Activated naive CD8-positive, alpha-beta T cell treated with anti-CD3 and anti-CD28 coated beads, Interleukin-2, amount 50 U/mL, for 24 hours (primary cell): ENCODE measurements around the gene COL19A1.
"Not testable (repeated sequence)": the region's sequence is repeated elsewhere in the genome, so short reads cannot be mapped to it uniquely, and the experiment has no call there.

Experiments used
- ATAC-seq: fragments of 150-1000 bp; cut with Tn5 transposase; one replicate; pipeline ENCODE4 v1.10.0; 2021
- DNase-seq: peaks from one replicate; pipeline ENCODE4 v3.0.0; 2021
- H3K27ac Mint-ChIP-seq: one replicate; pipeline ENCODE4 v1.8.0; 2021; ENCODE audit warnings: mild to moderate bottlenecking, mixed read lengths
- H3K27me3 Mint-ChIP-seq: one replicate; pipeline ENCODE4 v1.8.0; 2021; ENCODE audit warnings: mixed read lengths
- H3K36me3 Mint-ChIP-seq: one replicate; pipeline ENCODE4 v1.8.0; 2021; ENCODE audit warnings: low read depth, mixed read lengths
- H3K4me1 Mint-ChIP-seq: one replicate; pipeline ENCODE4 v1.8.0; 2021; ENCODE audit warnings: mixed read lengths
- H3K4me3 Mint-ChIP-seq: one replicate; pipeline ENCODE4 v1.8.0; 2021; ENCODE audit warnings: mild to moderate bottlenecking, moderate library complexity, mixed read lengths
- H3K9me3 Mint-ChIP-seq: one replicate; pipeline ENCODE4 v1.8.0; 2021; ENCODE audit warnings: mixed read lengths

The COL19A1 gene

GRCh38 chr6:69866351-69866769 is at the start of gene COL19A1:
COL19A1 (plus strand) TSS chr6:69866556; CDS start chr6:69879568, 13,012 bp downstream.
- H3K36me3 Mint-ChIP-seq, result peaks cover 4% of the 10 kb centered on the region
- H3K27ac Mint-ChIP-seq, result peak within 1 kb of the TSS; percentile 88
- ATAC-seq (peak; percentile 33), DNase-seq (peak; percentile 41)
- no peaks in the 10 kb centered on the region for H3K9me3 Mint-ChIP-seq
- H3K4me3 Mint-ChIP-seq, result peak within 1 kb of the TSS; percentile 86
- H3K27me3 Mint-ChIP-seq, result peaks cover 36% of the 10 kb centered on the region
- H3K4me1 Mint-ChIP-seq, result peaks cover 34% of the 10 kb centered on the region

GRCh38 chr6:69816569-69816968 is 49.8 kb upstream of the COL19A1 start:
- DNase-seq (no peak), ATAC-seq (peak; percentile 25)
- Mint-ChIP-seq H3K27ac (peak overlapping the region; percentile 84), H3K27me3 (no peaks in the 10 kb centered on the region), H3K9me3 (no peaks in the 10 kb centered on the region), H3K4me1 (peaks cover 50% of the 10 kb centered on the region), H3K36me3 (no peaks in the 10 kb centered on the region), H3K4me3 (peak overlapping the region; percentile 72)

GRCh38 chr6:69817358-69817757 is 49.0 kb upstream of the COL19A1 start:
- no peak overlapping the region for H3K27ac Mint-ChIP-seq
- no peak overlapping the region for H3K4me3 Mint-ChIP-seq
- DNase-seq, result no peak
- no peaks in the 10 kb centered on the region for H3K9me3 Mint-ChIP-seq
- H3K36me3 Mint-ChIP-seq, result no peaks in the 10 kb centered on the region
- ATAC-seq, result no peak
- H3K4me1 Mint-ChIP-seq, result peaks cover 43% of the 10 kb centered on the region
- no peaks in the 10 kb centered on the region for H3K27me3 Mint-ChIP-seq

- Mint-ChIP-seq H3K27me3 (no peaks in the 10 kb centered on the region), H3K27ac (no peak overlapping the region), H3K4me1 (peaks cover 33% of the 10 kb centered on the region), H3K36me3 (no peaks in the 10 kb centered on the region), H3K9me3 (no peaks in the 10 kb centered on the region), H3K4me3 (no peak overlapping the region)
- DNase-seq (no peak), ATAC-seq (no peak)
Observed at GRCh38 chr6:69818223-69818930, 48.0 kb upstream of the COL19A1 start.

- ATAC-seq (no peak), DNase-seq (no peak)
- Mint-ChIP-seq H3K36me3 (no peaks in the 10 kb centered on the region), H3K27me3 (no peaks in the 10 kb centered on the region), H3K4me3 (no peak overlapping the region), H3K4me1 (peaks cover 27% of the 10 kb centered on the region), H3K9me3 (no peaks in the 10 kb centered on the region), H3K27ac (no peak overlapping the region)
Observed at GRCh38 chr6:69819138-69819537, 47.2 kb upstream of the COL19A1 start.

GRCh38 chr6:69820018-69820417 is 46.3 kb upstream of the COL19A1 start:
- Mint-ChIP-seq H3K27ac (no peak overlapping the region), H3K36me3 (no peaks in the 10 kb centered on the region), H3K4me1 (peaks cover 19% of the 10 kb centered on the region), H3K9me3 (no peaks in the 10 kb centered on the region), H3K4me3 (no peak overlapping the region), H3K27me3 (no peaks in the 10 kb centered on the region)
- DNase-seq (no peak), ATAC-seq (no peak)

GRCh38 chr6:69820438-69820837 is 45.9 kb upstream of the COL19A1 start:
- Mint-ChIP-seq H3K4me1 (peaks cover 15% of the 10 kb centered on the region), H3K27me3 (no peaks in the 10 kb centered on the region), H3K9me3 (no peaks in the 10 kb centered on the region), H3K27ac (no peak overlapping the region), H3K36me3 (no peaks in the 10 kb centered on the region), H3K4me3 (no peak overlapping the region)
- no peak for ATAC-seq
- DNase-seq, result no peak

GRCh38 chr6:69824355-69824754 is 42.0 kb upstream of the COL19A1 start:
- not testable (repeated sequence) for H3K27me3 Mint-ChIP-seq, ATAC-seq, H3K4me1 Mint-ChIP-seq, DNase-seq, H3K27ac Mint-ChIP-seq, H3K9me3 Mint-ChIP-seq, H3K36me3 Mint-ChIP-seq, H3K4me3 Mint-ChIP-seq

GRCh38 chr6:69825904-69826303 is 40.5 kb upstream of the COL19A1 start:
- Mint-ChIP-seq H3K9me3 (no peaks in the 10 kb centered on the region), H3K27ac (no peak overlapping the region), H3K4me3 (no peak overlapping the region), H3K4me1 (no peaks in the 10 kb centered on the region), H3K36me3 (no peaks in the 10 kb centered on the region), H3K27me3 (no peaks in the 10 kb centered on the region)
- ATAC-seq, result no peak
- DNase-seq, result no peak

- ATAC-seq (no peak), DNase-seq (no peak)
- no peaks in the 10 kb centered on the region for H3K27me3 Mint-ChIP-seq
- H3K4me1 Mint-ChIP-seq, result no peaks in the 10 kb centered on the region
- H3K4me3 Mint-ChIP-seq, result no peak overlapping the region
- H3K9me3 Mint-ChIP-seq, result no peaks in the 10 kb centered on the region
- H3K27ac Mint-ChIP-seq, result no peak overlapping the region
- H3K36me3 Mint-ChIP-seq, result no peaks in the 10 kb centered on the region
Observed at GRCh38 chr6:69827276-69827893, 39.0 kb upstream of the COL19A1 start.

- Mint-ChIP-seq H3K27ac (no peak overlapping the region), H3K36me3 (no peaks in the 10 kb centered on the region)
- no peak for DNase-seq
Observed at GRCh38 chr6:69832558-69832957, 33.8 kb upstream of the COL19A1 start.

GRCh38 chr6:69835414-69836179 is 30.8 kb upstream of the COL19A1 start:
- DNase-seq (no peak), ATAC-seq (no peak)
- no peak overlapping the region for H3K4me3 Mint-ChIP-seq
- H3K27ac Mint-ChIP-seq, result no peak overlapping the region
- H3K9me3 Mint-ChIP-seq, result no peaks in the 10 kb centered on the region
- H3K4me1 Mint-ChIP-seq, result peaks cover 4% of the 10 kb centered on the region
- no peaks in the 10 kb centered on the region for H3K36me3 Mint-ChIP-seq
- peaks cover 9% of the 10 kb centered on the region for H3K27me3 Mint-ChIP-seq

More at GRCh38 chr6:69832558-69832957, 33.8 kb upstream of the COL19A1 start:
- Mint-ChIP-seq H3K4me1 (peaks cover 4% of the 10 kb centered on the region), H3K9me3 (no peaks in the 10 kb centered on the region), H3K27me3 (peaks cover 7% of the 10 kb centered on the region), H3K4me3 (no peak overlapping the region)
- no peak for ATAC-seq

GRCh38 chr6:69841862-69842261 is 24.5 kb upstream of the COL19A1 start:
- no peak for ATAC-seq
- Mint-ChIP-seq H3K4me1 (no peaks in the 10 kb centered on the region), H3K9me3 (no peaks in the 10 kb centered on the region), H3K27me3 (peaks cover 15% of the 10 kb centered on the region), H3K36me3 (no peaks in the 10 kb centered on the region), H3K27ac (no peak overlapping the region), H3K4me3 (no peak overlapping the region)
- no peak for DNase-seq

GRCh38 chr6:69843189-69843588 is 23.2 kb upstream of the COL19A1 start:
- no peaks in the 10 kb centered on the region for H3K9me3 Mint-ChIP-seq
- no peak for ATAC-seq
- H3K4me1 Mint-ChIP-seq, result no peaks in the 10 kb centered on the region
- H3K36me3 Mint-ChIP-seq, result no peaks in the 10 kb centered on the region
- DNase-seq, result no peak
- no peak overlapping the region for H3K4me3 Mint-ChIP-seq
- no peak overlapping the region for H3K27ac Mint-ChIP-seq
- H3K27me3 Mint-ChIP-seq, result peaks cover 9% of the 10 kb centered on the region

GRCh38 chr6:69846312-69846711 is 20.0 kb upstream of the COL19A1 start:
- DNase-seq (no peak), ATAC-seq (no peak)
- Mint-ChIP-seq H3K4me1 (no peaks in the 10 kb centered on the region), H3K36me3 (no peaks in the 10 kb centered on the region), H3K27me3 (peaks cover 9% of the 10 kb centered on the region), H3K27ac (no peak overlapping the region), H3K4me3 (no peak overlapping the region), H3K9me3 (no peaks in the 10 kb centered on the region)
